ENCODE data around the gene PPP3CA. TPM values are rescaled to one million over a fixed set of nuclear protein-coding genes. Genes with fewer than 3 reads are reported as not detected.

PPP3CA gene
- total and polyA plus RNA-seq, 2 of the 8 experiments (the other 6 are each of a cell fraction or from before 2014, with no cell fraction given): 7.9 to 35.0 TPM

- no peak for TF ChIP-seq RXRA (IDR thresholded peaks at IDR 0.05; ENCODE audit: insufficient read depth, low read depth, low read length)
Observed at GRCh38 chr4:101190751-101191150, 156.6 kb downstream of the PPP3CA start (continued).

Measured in H1 (cell line).